GM21576 (cell line): ENCODE results near the gene TBC1D26.
"Not testable (repeated sequence)": the region's sequence is repeated elsewhere in the genome, so short reads cannot be mapped to it uniquely, and the experiment has no call there.

Experiments
- ATAC-seq: cut with Tn5 transposase; IDR thresholded peaks from one replicate; pipeline ENCODE4 v1.9.1; 2021; ENCODE audit warnings: mild to moderate bottlenecking, moderate library complexity; ENCODE audit not compliant: unreplicated experiment

Gene TBC1D26

GRCh38 chr17:15742921-15743320 lies 10.8 kb downstream of the TBC1D26 start:
- ATAC-seq, result no peak

DNA sequence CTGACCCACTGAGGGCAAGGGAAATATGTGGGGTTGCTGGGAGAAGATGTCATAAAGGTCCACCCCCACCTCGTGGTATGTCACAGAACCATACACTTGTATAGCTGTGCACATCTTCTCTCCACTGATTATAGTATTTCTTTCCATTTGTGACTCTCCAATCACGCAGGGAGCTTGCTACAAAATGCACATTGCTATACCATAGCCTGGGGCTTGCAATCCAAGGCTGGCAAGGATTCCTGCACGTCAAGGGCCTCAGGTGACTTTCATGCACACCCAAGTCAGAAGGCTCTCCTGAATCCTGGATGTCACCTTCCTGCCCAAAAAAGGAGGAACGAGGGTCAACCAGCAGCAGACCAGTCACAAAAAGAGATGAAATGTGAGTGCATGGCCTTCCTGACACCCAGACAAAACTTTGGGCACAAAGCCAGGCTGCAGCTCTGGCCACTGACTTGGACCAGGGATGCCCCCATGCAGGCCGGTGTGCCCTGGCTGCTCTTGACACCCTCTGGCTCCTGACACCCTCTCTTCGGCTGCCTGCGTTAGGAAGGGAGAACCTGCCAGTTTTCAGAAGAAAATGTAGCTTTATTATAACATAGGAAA lies 12.1 kb downstream of the TBC1D26 start:
- no peak for ATAC-seq

DNA sequence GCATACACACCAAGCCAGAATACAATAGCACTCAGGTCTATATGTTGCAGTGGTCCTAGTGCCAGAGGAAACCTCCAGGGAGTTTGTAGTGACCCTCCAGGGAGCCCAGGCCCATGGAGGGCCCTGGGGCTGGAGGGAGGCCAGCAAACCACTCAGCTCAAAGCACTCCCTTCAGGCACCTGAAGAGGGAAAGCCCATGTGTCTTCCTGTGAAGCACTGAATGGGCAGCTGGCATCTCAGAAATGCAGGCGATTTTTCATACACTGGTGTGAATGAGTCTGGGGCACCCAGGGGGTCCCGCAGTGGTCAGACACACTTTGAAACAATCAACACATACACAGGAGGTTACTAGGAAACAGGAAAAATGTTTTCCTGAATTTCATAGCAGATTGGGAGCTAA lies 12.8 kb downstream of the TBC1D26 start:
- ATAC-seq, result no peak

DNA sequence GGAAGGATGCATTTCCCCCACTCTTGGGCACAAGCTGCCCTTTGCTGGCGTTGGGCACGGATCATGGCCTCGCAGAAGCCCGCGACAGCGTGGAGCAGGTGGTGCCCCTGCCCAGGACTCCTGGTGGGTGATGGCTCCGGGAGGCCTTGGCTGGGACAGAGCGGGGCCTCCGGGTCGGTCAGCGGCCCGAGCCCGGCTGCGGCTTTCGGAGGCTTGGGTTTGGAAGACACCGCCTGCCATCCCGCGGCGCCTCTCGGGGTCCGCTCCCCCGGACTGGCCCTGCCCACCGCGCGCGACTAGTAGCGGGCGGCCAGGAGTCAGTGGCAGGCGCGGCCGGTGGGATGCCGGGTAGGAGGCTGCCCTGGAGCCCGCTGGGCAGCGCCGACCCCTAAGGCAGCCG lies 17.3 kb downstream of the TBC1D26 start:
- ATAC-seq, result not testable (repeated sequence)

DNA sequence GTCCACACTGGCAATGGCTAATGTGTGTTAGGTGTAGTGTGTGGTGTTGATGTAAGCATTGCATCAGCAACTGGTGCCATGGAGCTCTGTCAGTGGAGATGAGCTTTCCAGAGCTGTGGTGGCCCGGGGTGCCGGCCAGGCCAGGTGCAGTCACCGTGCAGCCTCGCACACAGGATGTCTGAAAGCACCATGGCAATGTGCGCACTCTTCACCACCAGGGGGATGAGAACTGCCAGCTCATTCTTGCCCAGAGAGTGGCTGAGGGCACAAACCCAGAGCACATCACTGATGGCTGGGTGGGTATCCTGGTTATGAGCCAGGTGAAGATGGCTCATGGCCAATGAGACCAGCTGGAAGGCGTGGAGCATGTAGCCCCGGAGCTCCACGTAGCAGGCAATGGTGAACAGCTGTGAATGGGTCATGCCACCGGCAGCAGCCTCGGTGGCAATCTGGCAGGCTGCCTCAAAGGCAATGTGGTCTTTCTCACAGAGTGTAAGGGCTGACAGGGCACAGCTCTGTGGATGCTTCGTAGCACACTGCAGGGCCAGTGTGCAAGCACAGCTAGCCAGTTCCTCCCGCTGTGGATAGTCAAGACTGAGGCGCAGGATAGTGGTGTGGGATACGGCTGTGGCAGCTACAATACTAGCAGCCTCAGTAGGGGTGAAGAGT lies 36.9 kb downstream of the TBC1D26 start:
- ATAC-seq, result not testable (repeated sequence)

- ATAC-seq, result not testable (repeated sequence)
These were observed 38.6 kb downstream of the TBC1D26 start for GRCh38 chr17:15770679-15771078.

- no peak for ATAC-seq
These were observed 44.8 kb downstream of the TBC1D26 start for GRCh38 chr17:15776871-15777270.

- no peak for ATAC-seq
These were observed 45.2 kb downstream of the TBC1D26 start for GRCh38 chr17:15777297-15777696.

DNA sequence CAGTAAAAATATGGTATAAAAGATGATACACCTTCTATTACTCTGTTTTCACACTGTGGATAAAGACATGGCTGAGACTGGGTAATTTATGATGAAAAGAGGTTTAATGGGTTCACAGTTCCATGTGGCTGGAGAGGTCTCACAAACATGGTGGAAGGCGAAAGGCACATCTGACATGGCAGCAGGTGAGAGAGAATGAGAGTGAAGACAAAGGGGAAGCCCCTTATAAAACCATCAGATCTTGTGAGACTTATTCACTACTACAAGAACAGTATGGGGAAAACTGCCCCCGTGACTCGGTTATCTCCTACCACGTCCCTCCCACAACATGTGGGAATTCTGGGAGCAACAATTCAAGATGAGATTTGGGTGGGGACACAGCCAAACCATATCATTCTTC lies 45.6 kb downstream of the TBC1D26 start:
- no peak for ATAC-seq

DNA sequence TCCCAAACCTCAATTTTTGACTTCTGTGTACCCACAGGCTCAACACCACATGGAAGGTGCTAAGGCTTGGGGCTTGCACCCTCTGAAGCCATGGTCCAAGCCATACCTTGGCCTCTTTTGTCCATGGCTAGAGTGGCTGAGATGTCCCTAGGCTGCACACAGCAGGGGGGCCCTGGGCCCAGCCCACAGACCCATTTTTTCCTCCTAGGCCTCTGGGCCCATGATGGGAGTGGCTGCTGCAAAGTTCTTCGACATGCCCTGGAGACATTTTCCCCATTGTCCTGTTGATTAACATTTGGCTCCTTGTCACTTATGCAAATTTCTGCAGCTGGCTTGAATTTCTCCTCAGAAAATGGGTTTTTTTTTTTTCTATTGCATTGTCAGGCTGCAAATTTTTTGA lies 47.0 kb downstream of the TBC1D26 start:
- ATAC-seq, result no peak

DNA sequence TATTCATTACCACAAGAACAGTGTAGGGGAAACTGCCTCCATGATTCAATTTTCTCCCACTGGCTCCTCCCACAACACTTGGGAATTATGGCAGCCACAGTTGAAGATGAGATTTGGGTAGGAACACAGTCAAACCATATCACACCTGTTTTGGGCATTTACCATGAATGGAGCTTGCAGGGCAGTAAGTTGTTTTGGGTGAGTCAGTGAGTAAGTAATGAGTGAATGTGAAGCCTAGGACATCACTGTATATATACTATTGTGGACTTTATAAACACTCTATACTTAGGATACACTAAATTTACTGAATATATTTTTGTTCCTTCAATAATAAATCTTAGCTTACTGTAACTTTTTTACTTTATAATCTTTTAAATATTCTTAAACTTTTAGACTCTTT lies 48.1 kb downstream of the TBC1D26 start:
- no peak for ATAC-seq

- no peak for ATAC-seq
These were observed 50.8 kb downstream of the TBC1D26 start for GRCh38 chr17:15782866-15783265.

DNA sequence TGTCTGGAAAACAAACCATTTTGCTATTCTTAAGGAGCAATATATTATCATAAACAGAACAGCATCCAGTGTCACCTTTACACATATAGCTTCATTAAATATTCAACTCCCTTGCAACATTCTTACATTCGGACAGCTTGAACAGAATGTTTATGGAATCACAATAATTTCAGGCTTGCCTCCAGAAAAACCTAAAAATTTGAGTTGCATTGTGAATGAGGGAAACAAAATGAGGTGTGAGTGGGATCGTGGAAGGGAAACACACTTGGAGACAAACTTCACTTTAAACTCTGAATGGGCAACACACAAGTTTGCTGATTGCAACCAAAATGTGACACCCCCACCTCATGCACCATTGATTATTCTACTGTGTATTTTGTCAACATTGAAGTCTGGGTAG lies 51.4 kb downstream of the TBC1D26 start:
- ATAC-seq, result no peak

DNA sequence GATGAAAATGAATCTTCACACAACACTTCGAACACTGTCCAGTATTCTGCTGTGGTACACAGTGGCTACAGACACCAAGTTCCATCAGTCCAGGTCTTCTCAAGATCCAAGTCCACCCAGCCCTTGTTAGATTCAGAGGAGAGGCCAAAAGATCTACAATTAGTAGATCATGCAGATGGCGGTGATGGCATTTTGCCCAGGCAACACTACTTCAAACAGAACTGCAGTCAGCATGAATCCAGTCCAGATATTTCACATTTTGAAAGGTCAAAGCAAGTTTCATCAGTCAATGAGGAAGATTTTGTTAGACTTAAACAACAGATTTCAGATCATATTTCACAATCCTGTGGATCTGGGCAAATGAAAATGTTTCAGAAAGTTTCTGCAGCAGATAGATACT lies 52.3 kb downstream of the TBC1D26 start:
- not testable (repeated sequence) for ATAC-seq

- ATAC-seq, result not testable (repeated sequence)
These were observed 55.4 kb downstream of the TBC1D26 start for GRCh38 chr17:15787363-15788075.

- ATAC-seq, result not testable (repeated sequence)
These were observed 56.3 kb downstream of the TBC1D26 start for GRCh38 chr17:15788365-15788764.
